Posterior cingulate gyrus (tissue), 11 donors: ENCODE results near the gene KHNYN.
"Not testable (repeated sequence)": the region's sequence is repeated elsewhere in the genome, so short reads cannot be mapped to it uniquely, and the experiment has no call there.

Experiments used
- DNase-seq, 10 donors: peaks; one replicate each; pipeline versions ENCODE4 v3.0.0 to v3.0.0-alpha.2; 2020 to 2021; ENCODE audit warnings: mixed read lengths in 3 of 10
- intact Hi-C: fragments of 100-400 bp; cut with DNase I; formaldehyde crosslinking; loops from one replicate; pipeline ENCODE4 v1.15.1; 2023

The KHNYN gene

GRCh38 chr14:24429395-24430142 lies at the start of gene KHNYN, which contains the start of gene CBLN3:
KHNYN (plus strand) TSS chr14:24429954; CDS start chr14:24430731, 777 bp downstream.
CBLN3 (minus strand) TSS chr14:24429668; CDS start chr14:24429054, 614 bp downstream.
- intact Hi-C loops: loop anchor here (5.0 to 10.0 kb wide), 2 partner anchors 62 to 185 kb away; partner anchors contain the start of genes NFATC4 and TINF2
- peak; percentile 65 to 97 (median 76) for DNase-seq

DNA sequence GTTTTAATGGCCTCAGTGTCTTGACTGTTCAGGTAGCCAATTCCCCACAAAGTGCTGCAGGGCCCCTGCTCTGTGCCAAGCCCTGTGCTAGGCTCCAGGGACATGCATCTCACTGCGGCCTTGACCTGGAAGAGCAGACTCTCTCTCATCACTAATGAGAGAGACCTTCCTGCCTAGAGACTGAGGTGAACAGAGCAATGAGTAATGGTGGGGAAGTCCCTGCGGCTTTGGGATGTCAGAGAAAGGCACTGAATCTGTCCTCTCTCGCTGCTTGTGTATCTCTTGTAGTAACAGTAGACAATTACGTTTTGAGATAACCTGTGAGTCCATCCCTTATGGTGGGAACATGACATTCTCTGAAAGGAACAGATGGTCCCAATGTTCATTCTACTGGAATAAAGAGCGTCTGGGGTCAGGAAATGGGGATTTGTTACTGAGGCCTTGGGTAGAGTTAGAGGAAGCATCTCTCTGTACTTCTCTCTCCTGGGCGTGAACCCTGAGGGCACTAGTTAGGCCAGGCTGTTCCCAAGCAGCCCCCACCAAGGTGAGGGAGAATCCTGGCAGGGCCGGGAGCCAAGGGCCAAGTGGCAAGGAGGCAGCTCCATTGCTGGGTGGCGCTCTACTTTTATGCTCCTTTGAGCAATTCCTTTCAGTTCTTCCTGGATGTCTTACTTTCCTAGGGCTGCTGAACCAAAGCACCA lies 48.2 kb upstream of the KHNYN start:
- intact Hi-C loops: no loop called here
- peak in 1 of 10 donors; percentile 53 for DNase-seq

- intact Hi-C loops: no loop called here
- no peak for DNase-seq
Measured at GRCh38 chr14:24382064-24382371, 47.7 kb upstream of the KHNYN start.

- DNase-seq: no peak
- intact Hi-C loops: no loop called here
Measured at GRCh38 chr14:24384169-24384568, 45.6 kb upstream of the KHNYN start.

DNA sequence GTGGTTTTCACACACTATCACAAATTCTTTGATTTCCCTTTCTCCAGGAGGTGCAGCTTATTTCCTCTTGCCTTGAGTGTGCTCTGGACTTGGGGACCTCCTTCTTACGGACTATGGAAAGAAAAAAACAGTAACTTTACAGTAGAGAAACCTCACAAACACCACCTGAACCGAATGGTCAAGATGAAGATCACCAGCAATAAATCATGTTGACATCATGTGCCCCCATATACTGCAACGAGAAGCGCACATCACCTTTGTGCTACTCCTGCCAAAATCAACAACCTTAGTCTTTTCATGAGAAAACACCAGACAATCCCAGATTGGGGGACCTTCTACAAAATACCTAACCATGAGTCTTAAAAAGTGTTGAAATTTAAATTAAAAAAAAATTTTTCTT lies 44.2 kb upstream of the KHNYN start:
- intact Hi-C loops: no loop called here
- DNase-seq: no peak

DNA sequence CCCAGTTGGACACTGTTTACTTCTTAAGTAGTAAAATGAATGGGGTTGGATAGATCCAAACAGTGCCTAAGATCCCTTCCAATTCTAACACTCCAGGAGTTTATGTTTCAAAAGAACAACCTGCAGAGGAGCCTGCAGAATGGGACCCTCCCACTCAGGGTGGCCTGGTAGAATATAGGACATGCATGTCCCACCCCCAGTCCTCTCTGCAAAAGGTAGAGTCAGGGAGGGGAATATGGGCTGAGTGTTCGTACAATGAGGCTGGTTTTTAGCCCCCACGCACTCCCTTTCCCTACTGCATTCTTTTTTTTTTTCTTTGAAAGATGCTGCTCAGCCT lies 42.8 kb upstream of the KHNYN start:
- peak in 1 of 10 donors; percentile 2 for DNase-seq
- intact Hi-C loops: no loop called here

GRCh38 chr14:24387579-24387978 lies 42.2 kb upstream of the KHNYN start:
- intact Hi-C loops, DNase-seq: not testable (repeated sequence)

DNA sequence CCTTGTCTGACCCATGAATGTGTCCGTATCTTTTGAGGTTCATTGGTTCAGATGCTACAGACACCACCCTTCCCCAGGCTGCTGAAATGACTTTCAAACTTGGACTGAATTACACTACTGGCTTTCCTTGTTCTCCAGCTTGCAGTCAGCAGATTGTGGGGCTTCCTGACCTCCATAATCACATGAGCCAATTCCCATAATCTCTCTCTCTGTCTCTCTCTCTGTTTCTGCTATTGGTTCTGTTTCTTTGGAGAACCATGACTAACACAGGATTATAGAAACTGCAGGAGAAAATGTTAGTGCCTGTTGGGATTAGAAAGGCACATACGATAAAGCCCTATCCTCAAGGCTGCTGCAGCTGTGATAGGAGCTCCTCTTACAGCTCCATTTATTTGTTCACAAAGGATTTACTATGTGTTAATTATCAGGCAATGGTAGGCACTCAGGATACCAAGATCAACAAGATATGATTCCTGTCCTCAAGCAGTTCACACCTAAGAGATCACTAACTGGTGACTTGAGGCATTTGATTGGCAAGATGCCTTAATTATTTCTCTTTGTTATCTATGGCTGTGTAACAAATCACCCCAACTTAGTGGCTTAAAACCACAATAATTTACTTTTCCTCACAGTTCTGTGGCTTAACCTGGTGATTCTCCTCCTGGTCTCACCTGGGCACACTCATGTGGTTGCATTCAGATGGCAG lies 41.1 kb upstream of the KHNYN start:
- no peak for DNase-seq
- intact Hi-C loops: no loop called here

DNA sequence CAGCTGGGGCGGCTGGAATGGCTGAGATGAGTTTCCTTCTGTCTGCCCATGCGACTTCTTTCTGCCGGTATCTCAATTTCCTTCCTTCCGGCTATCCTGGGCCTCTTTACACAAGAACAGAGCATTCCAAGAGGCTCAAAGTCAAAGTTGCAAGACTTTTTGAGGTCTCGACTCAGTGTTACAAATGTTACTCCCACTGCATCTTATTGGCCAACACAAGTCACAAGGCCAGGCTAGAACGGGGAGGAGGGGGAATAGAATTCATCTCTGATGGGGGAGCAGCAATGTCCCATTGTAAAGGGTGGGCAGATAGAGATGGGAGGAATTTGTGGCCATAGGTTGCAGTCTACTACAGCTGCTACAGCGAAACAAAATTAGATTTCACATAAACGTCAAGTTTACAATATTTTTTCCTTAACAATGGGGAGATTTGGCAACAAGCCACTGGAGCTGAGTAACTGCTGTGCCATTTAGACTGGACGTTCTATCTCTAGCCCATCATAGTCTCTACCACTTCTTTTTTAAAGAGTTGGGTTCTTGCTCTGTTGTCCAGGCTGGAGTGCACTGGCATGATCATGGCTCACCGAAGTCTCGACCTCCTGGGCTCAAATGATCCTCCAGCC lies 40.4 kb upstream of the KHNYN start:
- intact Hi-C loops: no loop called here
- DNase-seq: no peak

- intact Hi-C loops: no loop called here
Measured at GRCh38 chr14:24390701-24391468, 38.9 kb upstream of the KHNYN start.

GRCh38 chr14:24392325-24393091 lies 37.2 kb upstream of the KHNYN start:
- intact Hi-C loops: no loop called here
- no peak for DNase-seq

More at GRCh38 chr14:24390701-24391468, 38.9 kb upstream of the KHNYN start:
- DNase-seq: no peak

DNA sequence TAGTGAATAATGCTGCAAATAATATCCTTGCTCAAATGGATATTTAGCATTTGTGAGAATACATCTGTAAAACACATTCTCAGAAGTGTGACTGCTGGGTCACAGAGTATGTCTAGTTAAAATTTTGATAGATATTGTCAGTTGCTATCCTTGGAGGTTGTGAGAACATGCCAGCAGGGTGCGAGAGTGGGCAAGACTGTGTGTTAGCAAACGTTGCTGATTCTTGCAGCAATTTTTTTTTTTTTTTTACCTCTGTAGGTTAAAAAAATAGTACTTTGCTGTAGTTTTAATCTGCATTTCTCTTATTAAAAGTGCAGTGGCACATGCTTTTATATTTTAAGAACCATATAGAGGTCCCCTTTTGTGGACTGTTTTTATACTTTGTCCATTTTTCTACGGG lies 35.5 kb upstream of the KHNYN start:
- DNase-seq: no peak
- intact Hi-C loops: no loop called here

GRCh38 chr14:24395609-24396582 lies 33.9 kb upstream of the KHNYN start:
- DNase-seq: peak in 1 of 10 donors; percentile 70
- intact Hi-C loops: no loop called here

DNA sequence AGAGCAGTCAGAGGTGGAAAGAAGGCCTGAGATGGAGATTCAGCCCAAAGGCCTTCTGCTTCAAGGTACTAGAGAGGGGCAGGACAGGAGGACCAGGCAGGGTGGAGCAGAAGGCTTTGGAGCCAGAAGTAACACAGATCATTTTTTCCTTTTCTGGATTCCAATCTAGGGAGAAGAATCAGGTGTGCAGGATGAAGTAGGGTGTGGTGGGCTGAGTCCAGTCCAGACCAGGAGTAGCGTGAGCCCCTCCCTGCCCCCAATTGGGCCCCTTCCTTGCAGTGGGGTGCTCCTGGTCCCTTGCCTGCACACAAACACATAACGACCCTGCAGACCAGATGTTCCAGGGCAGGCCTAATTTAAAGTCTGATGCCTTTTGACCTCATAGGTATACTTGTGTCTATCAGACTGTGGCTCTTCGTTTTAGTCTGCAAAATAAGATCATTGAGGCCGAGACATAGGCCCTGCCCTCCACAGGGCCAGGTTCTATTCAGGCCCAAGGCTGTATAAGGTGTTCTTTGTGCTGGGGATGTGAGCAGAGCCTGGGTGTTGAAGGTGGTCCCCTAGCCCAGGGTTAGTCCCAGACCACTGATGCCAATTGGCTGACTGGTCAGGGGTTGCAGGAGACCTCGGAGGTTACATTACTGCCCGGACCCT lies 32.0 kb upstream of the KHNYN start:
- no peak for DNase-seq
- intact Hi-C loops: no loop called here

- intact Hi-C loops: no loop called here
- DNase-seq: peak in 1 of 10 donors; percentile 57
Measured at GRCh38 chr14:24398293-24398652, 31.5 kb upstream of the KHNYN start.

DNA sequence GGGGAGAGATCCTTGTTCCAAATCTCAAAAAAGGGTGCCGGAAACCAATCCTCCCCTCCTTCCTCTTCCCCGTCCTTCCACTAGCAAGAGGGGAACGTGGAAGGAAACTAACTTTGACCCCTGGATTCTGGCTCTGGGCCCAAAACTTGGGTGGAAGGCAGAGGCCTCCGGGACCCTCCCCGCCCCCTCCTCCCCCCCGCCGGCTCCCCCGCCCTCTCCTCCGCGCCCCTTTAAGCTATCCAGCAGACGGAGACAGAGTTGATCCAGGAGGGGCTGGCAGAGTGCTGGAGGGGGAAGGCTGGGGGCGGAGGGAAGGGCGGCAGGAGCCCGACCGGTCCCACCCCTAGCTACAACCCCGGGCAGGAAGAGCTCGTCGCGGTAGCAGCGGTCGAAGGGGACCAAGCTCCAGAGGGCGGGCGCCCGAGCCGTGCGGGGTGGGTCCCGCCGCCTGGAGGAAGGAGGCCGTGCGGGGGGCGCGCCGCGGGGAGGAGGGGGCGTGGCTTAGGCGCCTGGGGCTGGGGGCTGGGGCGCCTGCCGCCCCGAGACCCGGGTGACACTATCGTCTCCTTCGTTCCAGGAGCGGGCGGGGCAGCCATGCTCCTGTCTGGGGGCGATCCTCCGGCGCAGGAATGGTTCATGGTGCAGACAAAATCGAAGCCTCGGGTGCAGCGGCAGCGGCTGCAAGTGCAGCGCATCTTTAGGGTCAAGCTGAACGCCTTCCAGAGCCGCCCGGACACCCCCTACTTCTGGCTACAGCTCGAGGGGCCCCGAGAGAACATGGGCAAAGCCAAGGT lies 30.9 kb upstream of the KHNYN start, which contains the start of gene NYNRIN:
Gene NYNRIN, plus strand, starts transcription at position 351 of the 794 bp plus-strand sequence. Its CDS starts 244 bp downstream, at position 595.
- DNase-seq: peak in 3 of 10 donors; percentile 27 to 88 (median 31)
- intact Hi-C loops: no loop called here

- intact Hi-C loops: no loop called here
- DNase-seq: no peak
Measured at GRCh38 chr14:24399447-24399822, 30.3 kb upstream of the KHNYN start.
